WTC11 (cell line): ENCODE measurements around the gene ITPK1. TPM values are rescaled to one million over a fixed set of nuclear protein-coding genes. Genes with fewer than 3 reads are reported as not detected.

Experiments
- ATAC-seq: fragments of 200-7000 bp; cut with Tn5 transposase; 2 replicates; pipeline ENCODE4 v1.10.0; 2021; ENCODE audit warnings: mild to moderate bottlenecking, moderate library complexity
- CTCF ChIA-PET: fragments of 300-600 bp; sonication (Branson Sonifier 250); formaldehyde crosslinking; loops from one replicate; lab custom pipeline; 2021; ENCODE audit warnings: antibody characterized with exemption; lab: Charles Lee
- POLR2A ChIA-PET: fragments of 350-600 bp; sonication (Branson Sonifier 250); formaldehyde crosslinking; loops from one replicate; lab custom pipeline; 2021; ENCODE audit warnings: antibody characterized with exemption; lab: Charles Lee
- DNase-seq: peaks from one replicate; pipeline ENCODE4 v3.0.0; 2021; ENCODE audit warnings: low spot score
- H3K27ac Mint-ChIP-seq: 2 replicates; pipeline ENCODE4 v1.8.0; 2021; ENCODE audit warnings: mixed read lengths
- H3K27me3 Mint-ChIP-seq: 2 replicates; pipeline ENCODE4 v1.8.0; 2021; ENCODE audit warnings: low read depth, mild to moderate bottlenecking, moderate library complexity, mixed read lengths
- H3K36me3 Mint-ChIP-seq: 2 replicates; pipeline ENCODE4 v1.8.0; 2021; ENCODE audit warnings: mixed read lengths
- H3K4me1 Mint-ChIP-seq: 2 replicates; pipeline ENCODE4 v1.8.0; 2022; ENCODE audit warnings: mixed read lengths
- H3K4me3 Mint-ChIP-seq: 2 replicates; pipeline ENCODE4 v1.8.0; 2021; ENCODE audit warnings: mild to moderate bottlenecking, moderate library complexity, mixed read lengths
- H3K9me3 Mint-ChIP-seq: 2 replicates; pipeline ENCODE4 v1.8.0; 2021; ENCODE audit warnings: mixed read lengths
- AR ChIP-seq: fragments of 250-450 bp; sonication (Bioruptor Pico); IDR thresholded peaks from 2 replicates; pipeline ENCODE4 v1.9.0; 2021; ENCODE audit warnings: mild to moderate bottlenecking
- CREM ChIP-seq: sonication (generic); formaldehyde crosslinking; IDR thresholded peaks from 2 replicates; pipeline ENCODE4 v1.8.1; 2022; ENCODE audit warnings: mild to moderate bottlenecking, missing genetic modification reagents, moderate library complexity
- ELF4 ChIP-seq: sonication (generic); formaldehyde crosslinking; IDR thresholded peaks from 2 replicates; pipeline ENCODE4 v1.8.1; 2022; ENCODE audit warnings: low read depth, mild to moderate bottlenecking, moderate library complexity, missing genetic modification reagents
- ERG ChIP-seq: fragments of 250-450 bp; sonication (Bioruptor Pico); IDR thresholded peaks from 2 replicates; pipeline ENCODE4 v1.8.0; 2021; ENCODE audit warnings: mild to moderate bottlenecking
- FOXK1 ChIP-seq: sonication (generic); formaldehyde crosslinking; IDR thresholded peaks from 2 replicates; pipeline ENCODE4 v1.8.0; 2022; ENCODE audit warnings: mild to moderate bottlenecking, moderate library complexity, missing genetic modification reagents
- HMGA2 ChIP-seq: fragments of 250-450 bp; sonication (Bioruptor Pico); IDR thresholded peaks from 2 replicates; pipeline ENCODE4 v1.4.0; 2021; ENCODE audit warnings: mild to moderate bottlenecking, moderate library complexity
- IRF2 ChIP-seq: sonication (generic); formaldehyde crosslinking; IDR thresholded peaks from 2 replicates; pipeline ENCODE4 v1.8.0; 2022; ENCODE audit warnings: low read depth, missing genetic modification reagents, borderline replicate concordance
- JUN ChIP-seq: sonication (generic); formaldehyde crosslinking; IDR thresholded peaks from 2 replicates; pipeline ENCODE4 v1.8.0; 2023; ENCODE audit warnings: mild to moderate bottlenecking, missing genetic modification reagents
- NFE2L1 ChIP-seq: sonication (generic); formaldehyde crosslinking; IDR thresholded peaks from 2 replicates; pipeline ENCODE4 v1.8.1; 2023; ENCODE audit warnings: missing genetic modification reagents
- NR1H2 ChIP-seq: sonication (generic); formaldehyde crosslinking; IDR thresholded peaks from 2 replicates; pipeline ENCODE4 v1.9.0; 2021; ENCODE audit warnings: mild to moderate bottlenecking, moderate library complexity, missing genetic modification reagents
- NR2C2 ChIP-seq: sonication (generic); formaldehyde crosslinking; IDR thresholded peaks from 2 replicates; pipeline ENCODE4 v1.8.0; 2022; ENCODE audit warnings: mild to moderate bottlenecking, missing genetic modification reagents
- OVOL2 ChIP-seq: fragments of 250-450 bp; sonication (Bioruptor Pico); IDR thresholded peaks from 2 replicates; pipeline ENCODE4 v1.9.0; 2021; ENCODE audit warnings: mild to moderate bottlenecking, borderline replicate concordance
- TEAD1 ChIP-seq: sonication (generic); formaldehyde crosslinking; IDR thresholded peaks from 2 replicates; pipeline ENCODE4 v1.8.0; 2022; ENCODE audit warnings: mild to moderate bottlenecking, missing genetic modification reagents
- ZNF121 ChIP-seq: sonication (generic); formaldehyde crosslinking; IDR thresholded peaks from 2 replicates; pipeline ENCODE4 v1.8.0; 2023; ENCODE audit warnings: missing genetic modification reagents
- ZNF281 ChIP-seq: sonication (generic); formaldehyde crosslinking; IDR thresholded peaks from 2 replicates; pipeline ENCODE4 v1.8.0; 2023; ENCODE audit warnings: mild to moderate bottlenecking, missing genetic modification reagents
- ZNF532 ChIP-seq: fragments of 250-450 bp; sonication (Bioruptor Pico); IDR thresholded peaks from 2 replicates; pipeline ENCODE4 v1.9.0; 2021; ENCODE audit warnings: mild to moderate bottlenecking, borderline replicate concordance
- total RNA-seq: library from RNA; stranded (reverse); gene quantifications from 3 replicates; pipeline ENCODE4 v1.2.3, GENCODE V29; 2021
- TF ChIP-seq, protein P1 (sequence below): sonication (generic); formaldehyde crosslinking; IDR thresholded peaks from 2 replicates; pipeline ENCODE4 v1.8.0; 2022; ENCODE audit warnings: mild to moderate bottlenecking, missing genetic modification reagents
- TF ChIP-seq, protein P2 (sequence below): sonication (generic); formaldehyde crosslinking; IDR thresholded peaks from 2 replicates; pipeline ENCODE4 v1.8.1; 2022; ENCODE audit warnings: mild to moderate bottlenecking, moderate library complexity, missing genetic modification reagents
- TF ChIP-seq, protein P3 (sequence below): sonication (generic); formaldehyde crosslinking; IDR thresholded peaks from 2 replicates; pipeline ENCODE4 v1.8.0; 2023; ENCODE audit warnings: missing genetic modification reagents
- TF ChIP-seq, protein P4 (sequence below): fragments of 250-450 bp; sonication (Bioruptor Pico); IDR thresholded peaks from 2 replicates; pipeline ENCODE4 v1.9.0; 2021; ENCODE audit warnings: moderate library complexity, mild to moderate bottlenecking, inconsistent platforms, borderline replicate concordance

ITPK1 gene
- total RNA-seq, 1 experiment from 2014 or later, result 144 TPM

DNA sequence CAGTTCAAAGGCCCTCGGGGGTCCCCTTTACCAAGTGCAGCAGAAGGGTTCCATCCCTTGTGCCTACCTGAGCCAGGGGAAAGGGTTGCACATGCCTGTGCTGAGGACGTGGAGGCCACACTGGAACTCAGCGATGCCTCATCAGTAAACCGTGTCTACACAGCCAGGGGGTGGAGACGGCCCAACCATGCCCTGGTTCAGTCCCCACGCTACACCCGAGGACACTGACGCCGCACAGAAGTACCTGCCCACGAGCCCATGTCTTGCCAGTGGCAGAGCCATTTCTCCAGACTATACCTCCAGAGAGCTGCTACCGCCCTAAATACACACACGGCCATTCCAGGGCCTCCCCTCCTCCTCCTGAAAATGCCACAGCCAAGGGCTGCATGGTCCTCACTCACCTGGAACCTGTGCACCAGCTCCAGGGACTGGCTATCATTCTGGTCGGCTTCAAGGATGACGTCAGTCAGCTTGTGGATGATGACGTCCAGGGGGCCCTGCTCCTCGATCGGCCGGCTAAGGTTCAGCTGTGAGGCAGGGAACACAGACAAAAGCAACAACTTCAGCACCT, 99.4 kb downstream of the ITPK1 start:
- Mint-ChIP-seq H3K27me3 (no peaks in the 10 kb centered on the region), H3K9me3 (no peaks in the 10 kb centered on the region), H3K27ac (no peak overlapping the region), H3K4me1 (peaks cover 52% of the 10 kb centered on the region), H3K4me3 (no peak overlapping the region), H3K36me3 (peaks cover 6% of the 10 kb centered on the region; the same call in 1 of the 2 replicates)
- ChIA-PET CTCF (no interaction called here), POLR2A (no interaction called here)
- ATAC-seq (no peak), DNase-seq (no peak)
- TF ChIP-seq FOXK1 (CRISPR knock-in tag) (no peak), JUN (CRISPR knock-in tag) (no peak), NFE2L1 (CRISPR knock-in tag) (no peak), ERG (CRISPR knock-in tag) (no peak), OVOL2 (CRISPR knock-in tag) (no peak), ZNF281 (CRISPR knock-in tag) (no peak), IRF2 (CRISPR knock-in tag) (no peak), NR1H2 (no peak), NR2C2 (CRISPR knock-in tag) (no peak), HMGA2 (CRISPR knock-in tag) (no peak), CREM (no peak), AR (CRISPR knock-in tag) (no peak), ZNF532 (no peak), ZNF121 (no peak), ELF4 (no peak), TEAD1 (no peak)
- TF ChIP-seq, protein P1, sequence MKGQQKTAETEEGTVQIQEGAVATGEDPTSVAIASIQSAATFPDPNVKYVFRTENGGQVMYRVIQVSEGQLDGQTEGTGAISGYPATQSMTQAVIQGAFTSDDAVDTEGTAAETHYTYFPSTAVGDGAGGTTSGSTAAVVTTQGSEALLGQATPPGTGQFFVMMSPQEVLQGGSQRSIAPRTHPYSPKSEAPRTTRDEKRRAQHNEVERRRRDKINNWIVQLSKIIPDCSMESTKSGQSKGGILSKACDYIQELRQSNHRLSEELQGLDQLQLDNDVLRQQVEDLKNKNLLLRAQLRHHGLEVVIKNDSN (CRISPR knock-in tag), result no peak
- TF ChIP-seq, protein P2, sequence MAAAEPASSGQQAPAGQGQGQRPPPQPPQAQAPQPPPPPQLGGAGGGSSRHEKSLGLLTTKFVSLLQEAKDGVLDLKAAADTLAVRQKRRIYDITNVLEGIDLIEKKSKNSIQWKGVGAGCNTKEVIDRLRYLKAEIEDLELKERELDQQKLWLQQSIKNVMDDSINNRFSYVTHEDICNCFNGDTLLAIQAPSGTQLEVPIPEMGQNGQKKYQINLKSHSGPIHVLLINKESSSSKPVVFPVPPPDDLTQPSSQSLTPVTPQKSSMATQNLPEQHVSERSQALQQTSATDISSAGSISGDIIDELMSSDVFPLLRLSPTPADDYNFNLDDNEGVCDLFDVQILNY (CRISPR knock-in tag), result no peak
- TF ChIP-seq, protein P3, sequence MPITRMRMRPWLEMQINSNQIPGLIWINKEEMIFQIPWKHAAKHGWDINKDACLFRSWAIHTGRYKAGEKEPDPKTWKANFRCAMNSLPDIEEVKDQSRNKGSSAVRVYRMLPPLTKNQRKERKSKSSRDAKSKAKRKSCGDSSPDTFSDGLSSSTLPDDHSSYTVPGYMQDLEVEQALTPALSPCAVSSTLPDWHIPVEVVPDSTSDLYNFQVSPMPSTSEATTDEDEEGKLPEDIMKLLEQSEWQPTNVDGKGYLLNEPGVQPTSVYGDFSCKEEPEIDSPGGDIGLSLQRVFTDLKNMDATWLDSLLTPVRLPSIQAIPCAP (CRISPR knock-in tag), result no peak
- TF ChIP-seq, protein P4, sequence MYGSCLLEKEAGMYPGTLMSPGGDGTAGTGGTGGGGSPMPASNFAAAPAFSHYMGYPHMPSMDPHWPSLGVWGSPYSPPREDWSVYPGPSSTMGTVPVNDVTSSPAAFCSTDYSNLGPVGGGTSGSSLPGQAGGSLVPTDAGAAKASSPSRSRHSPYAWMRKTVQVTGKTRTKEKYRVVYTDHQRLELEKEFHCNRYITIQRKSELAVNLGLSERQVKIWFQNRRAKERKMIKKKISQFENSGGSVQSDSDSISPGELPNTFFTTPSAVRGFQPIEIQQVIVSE (CRISPR knock-in tag), result no peak
